HG02943 (cell line): ENCODE data around the gene TCIRG1.

Experiments
- ATAC-seq: cut with Tn5 transposase; IDR thresholded peaks from one replicate; pipeline ENCODE4 v1.9.1; 2021; ENCODE audit warnings: mild to moderate bottlenecking, low read depth, moderate library complexity; ENCODE audit not compliant: unreplicated experiment

TCIRG1 gene

GRCh38 chr11:68036141-68036716 lies 2.6 kb upstream of the TCIRG1 start:
- no peak for ATAC-seq

- ATAC-seq: no peak
Measured at GRCh38 chr11:68036717-68037239, 2.0 kb upstream of the TCIRG1 start.

- ATAC-seq: no peak
Measured at GRCh38 chr11:68037411-68038225, 1.2 kb upstream of the TCIRG1 start.

GRCh38 chr11:68038226-68038717 lies 553 bp upstream of the TCIRG1 start:
- ATAC-seq: no peak

- no peak for ATAC-seq
Measured at GRCh38 chr11:68039526-68040086, 781 bp downstream of the TCIRG1 start.

- no peak for ATAC-seq
Measured at GRCh38 chr11:68040101-68040956, 1.5 kb downstream of the TCIRG1 start.

- ATAC-seq: no peak
Measured at GRCh38 chr11:68040957-68041591, 2.2 kb downstream of the TCIRG1 start.

GRCh38 chr11:68041617-68042218 lies 2.9 kb downstream of the TCIRG1 start:
- ATAC-seq: no peak

GRCh38 chr11:68042219-68043028 lies 3.6 kb downstream of the TCIRG1 start:
- no peak for ATAC-seq

GRCh38 chr11:68043029-68043348 lies 4.2 kb downstream of the TCIRG1 start:
- no peak for ATAC-seq

GRCh38 chr11:68043349-68044144 lies 4.7 kb downstream of the TCIRG1 start:
- ATAC-seq: no peak

GRCh38 chr11:68044145-68044813 lies 5.5 kb downstream of the TCIRG1 start:
- no peak for ATAC-seq

GRCh38 chr11:68044898-68045351 lies 6.1 kb downstream of the TCIRG1 start:
- no peak for ATAC-seq

GRCh38 chr11:68047437-68048290 lies 8.8 kb downstream of the TCIRG1 start:
- ATAC-seq: no peak

GRCh38 chr11:68048681-68049508 lies 10.1 kb downstream of the TCIRG1 start:
- ATAC-seq: no peak
